ENCODE data around the gene NDUFC2. TPM values are rescaled to one million over a fixed set of nuclear protein-coding genes. Genes with fewer than 3 reads are reported as not detected.

The NDUFC2 gene
- total and polyA plus RNA-seq, 2 donors (not counting 1 experiment from before 2014, with no cell fraction given), result 49.0 to 65.0 TPM

- Mint-ChIP-seq H3K27me3 (no peaks in the 10 kb centered on the region), H3K4me1 (peaks cover 26% of the 10 kb centered on the region), H3K4me3 (no peak overlapping the region), H3K9me3 (ENCODE audit: insufficient read depth) (no peaks in the 10 kb centered on the region), H3K27ac (no peak overlapping the region)
- no peak for TF ChIP-seq EZH2 (IDR thresholded peaks at IDR 0.05; ENCODE audit: borderline replicate concordance, insufficient read depth, low read depth, low read length, poor library complexity, severe bottlenecking)
- no peak for TF ChIP-seq CTCF (IDR thresholded peaks at IDR 0.05)
- WGBS (ENCODE audit: insufficient coverage), result 64% methylated on average over 4 of the region's 4 CpGs
- Histone ChIP-seq H3K79me2 (ENCODE audit: control insufficient read depth, insufficient read depth, low read length) (peaks cover 16% of the 10 kb centered on the region), H3K9me3 (ENCODE audit: control extremely low read depth in 1 of 3, control insufficient read depth in 2 of 3, insufficient read depth in 1 of 3, low read length in 2 of 3) (no peaks in the 10 kb centered on the region), H3K27ac (ENCODE audit: low read length in 2 of 2) (no peak overlapping the region), H2AFZ (ENCODE audit: insufficient read depth, low read depth, low read length, poor library complexity, severe bottlenecking) (no peak overlapping the region), H3K4me2 (replicated peaks; ENCODE audit: low read depth, low read length, poor library complexity, severe bottlenecking) (no peak overlapping the region), H3K4me3 (ENCODE audit: control extremely low read depth in 1 of 5, extremely low read depth in 1 of 5, insufficient read depth in 1 of 5, low read depth in 2 of 5, low read length in 4 of 5) (no peak overlapping the region), H3K36me3 (replicated peaks in 1 of 2; ENCODE audit: control extremely low read depth in 1 of 2, control insufficient read depth in 1 of 2, extremely low read depth in 1 of 2, insufficient read depth in 2 of 2, low read length in 1 of 2) (no peaks in the 10 kb centered on the region), H3K9ac (ENCODE audit: low read length) (no peak overlapping the region), H4K20me1 (ENCODE audit: control insufficient read depth, insufficient read depth, low read length, poor library complexity, severe bottlenecking) (peaks cover 4% of the 10 kb centered on the region), H3K27me3 (replicated peaks in 1 of 4; ENCODE audit: control extremely low read depth in 1 of 4, control insufficient read depth in 3 of 4, insufficient read depth in 4 of 4, low read length in 3 of 4) (no peaks in the 10 kb centered on the region), H3K4me1 (ENCODE audit: control insufficient read depth in 2 of 2, insufficient read depth in 2 of 2, low read length in 2 of 2) (peaks cover 5 to 17% of the 10 kb centered on the region in 2 donors)
- POLR2A ChIA-PET, result no interaction called here
- no peak for ATAC-seq (ENCODE audit: low read depth)
- CTCF ChIA-PET, result no interaction called here
- intact Hi-C loops (cut with micrococcal nuclease), result no loop called here
- no peak for DNase-seq
Observed at GRCh38 chr11:78083021-78083420, 3.4 kb upstream of the NDUFC2 start.

DNA sequence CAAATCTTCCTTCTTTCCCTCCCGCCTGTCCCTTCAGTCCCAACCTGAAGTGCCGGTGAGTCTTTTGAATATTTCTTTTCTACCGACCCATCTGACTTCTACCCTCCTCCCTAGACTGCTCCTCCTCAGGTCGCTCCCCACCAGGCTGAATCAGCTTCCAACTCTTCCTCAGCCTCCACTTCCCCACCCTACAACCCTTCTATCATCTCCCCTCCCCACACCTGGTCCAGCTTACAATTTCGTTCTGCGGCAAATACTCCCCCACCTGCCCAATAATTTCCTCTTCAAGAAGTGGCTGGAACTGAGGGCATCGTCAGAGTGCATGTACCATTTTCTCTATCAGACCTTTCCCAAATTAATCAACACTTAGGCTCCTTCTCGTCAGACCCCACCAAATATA is 2.5 kb upstream of the NDUFC2 start:
- Mint-ChIP-seq H3K27me3 (no peaks in the 10 kb centered on the region), H3K9me3 (ENCODE audit: insufficient read depth) (no peaks in the 10 kb centered on the region), H3K27ac (no peak overlapping the region), H3K4me1 (peaks cover 34% of the 10 kb centered on the region), H3K4me3 (peak overlapping the region; percentile 40)
- no peak overlapping the region for H3K4me2 ChIP-seq (replicated peaks; ENCODE audit: low read depth, low read length, poor library complexity, severe bottlenecking)
- POLR2A ChIA-PET, result no interaction called here
- no peak for TF ChIP-seq EZH2 (IDR thresholded peaks at IDR 0.05; ENCODE audit: borderline replicate concordance, insufficient read depth, low read depth, low read length, poor library complexity, severe bottlenecking)
- TF ChIP-seq CTCF (IDR thresholded peaks at IDR 0.05), result no peak
- H3K36me3 ChIP-seq (replicated peaks in 1 of 2; ENCODE audit: control extremely low read depth in 1 of 2, control insufficient read depth in 1 of 2, extremely low read depth in 1 of 2, insufficient read depth in 2 of 2, low read length in 1 of 2), result no peaks in the 10 kb centered on the region
- CTCF ChIA-PET, result no interaction called here
- DNase-seq (no peak), ATAC-seq (ENCODE audit: low read depth) (no peak)
- H2AFZ ChIP-seq (ENCODE audit: insufficient read depth, low read depth, low read length, poor library complexity, severe bottlenecking), result peak overlapping the region; percentile 96
- no peak overlapping the region for H3K27ac ChIP-seq (ENCODE audit: low read length in 2 of 2)
- intact Hi-C loops (cut with micrococcal nuclease), result no loop called here
- peaks cover 12% of the 10 kb centered on the region for H4K20me1 ChIP-seq (ENCODE audit: control insufficient read depth, insufficient read depth, low read length, poor library complexity, severe bottlenecking)
- peaks cover 11 to 26% of the 10 kb centered on the region in 2 donors for H3K4me1 ChIP-seq (ENCODE audit: control insufficient read depth in 2 of 2, insufficient read depth in 2 of 2, low read length in 2 of 2)
- H3K27me3 ChIP-seq (replicated peaks in 1 of 4; ENCODE audit: control extremely low read depth in 1 of 4, control insufficient read depth in 3 of 4, insufficient read depth in 4 of 4, low read length in 3 of 4), result no peaks in the 10 kb centered on the region
- no peaks in the 10 kb centered on the region for H3K9me3 ChIP-seq (ENCODE audit: control extremely low read depth in 1 of 3, control insufficient read depth in 2 of 3, insufficient read depth in 1 of 3, low read length in 2 of 3)
- WGBS (ENCODE audit: insufficient coverage), result 95% methylated on average over 7 of the region's 8 CpGs
- no peak overlapping the region for H3K4me3 ChIP-seq (ENCODE audit: control extremely low read depth in 1 of 5, extremely low read depth in 1 of 5, insufficient read depth in 1 of 5, low read depth in 2 of 5, low read length in 4 of 5)
- H3K9ac ChIP-seq (ENCODE audit: low read length), result no peak overlapping the region
- H3K79me2 ChIP-seq (ENCODE audit: control insufficient read depth, insufficient read depth, low read length), result peaks cover 25% of the 10 kb centered on the region

Data from B cell (primary cell).